Omental fat pad (tissue), 4 donors: Measurements from ENCODE around the gene SLC10A2. TPM values are rescaled to one million over a fixed set of nuclear protein-coding genes. Genes with fewer than 3 reads are reported as not detected.
"Not testable (repeated sequence)": the region's sequence is repeated elsewhere in the genome, so short reads cannot be mapped to it uniquely, and the experiment has no call there.

ENCODE experiments used
- ATAC-seq: fragments of 150-250 bp; one replicate; pipeline ENCODE4 v1.9.1; 2016; ENCODE audit warnings: mild to moderate bottlenecking, moderate library complexity; ENCODE audit not compliant: low FRiP score
- DNase-seq: peaks from one replicate; pipeline ENCODE4 v3.0.0-alpha.2; 2019; ENCODE audit warnings: low spot score
- total RNA-seq, 4 donors: library from RNA; depleted of rRNA; stranded (reverse); fragments of >200 nt; gene quantifications; one replicate each; pipeline ENCODE4 v1.1.0, GENCODE V29; 2016
- TF ChIP-seq, protein P1 (sequence below), 3 donors: fragments of 450-650 bp; IDR thresholded peaks; one replicate each; pipeline ENCODE4 v1.5.1; 2016 to 2017; ENCODE audit warnings: antibody characterized with exemption in 3 of 3, mild to moderate bottlenecking in 3 of 3, moderate library complexity in 2 of 3

Gene SLC10A2
- total RNA-seq, 4 donors from 2014 or later, result not detected

DNA sequence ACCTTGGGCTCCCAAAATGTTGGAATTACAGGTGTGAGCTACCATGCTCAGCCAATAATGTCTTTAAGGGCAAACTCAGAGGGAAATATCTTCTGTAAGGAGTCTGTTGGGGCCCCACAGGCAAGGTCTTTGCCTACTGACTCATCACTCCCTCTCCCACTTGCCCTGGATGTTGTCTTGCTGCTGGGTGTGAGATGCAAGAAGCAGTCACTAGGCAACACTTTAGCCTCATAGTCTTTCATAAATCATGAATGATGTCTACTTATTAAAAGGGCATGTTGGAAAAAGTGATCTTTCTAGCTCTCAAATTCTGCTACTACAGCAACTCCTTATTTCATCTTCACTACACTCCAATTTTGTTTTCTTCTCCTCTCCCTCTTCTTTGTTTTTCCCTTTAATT lies 34.6 kb upstream of the SLC10A2 start:
- TF ChIP-seq, protein P1, sequence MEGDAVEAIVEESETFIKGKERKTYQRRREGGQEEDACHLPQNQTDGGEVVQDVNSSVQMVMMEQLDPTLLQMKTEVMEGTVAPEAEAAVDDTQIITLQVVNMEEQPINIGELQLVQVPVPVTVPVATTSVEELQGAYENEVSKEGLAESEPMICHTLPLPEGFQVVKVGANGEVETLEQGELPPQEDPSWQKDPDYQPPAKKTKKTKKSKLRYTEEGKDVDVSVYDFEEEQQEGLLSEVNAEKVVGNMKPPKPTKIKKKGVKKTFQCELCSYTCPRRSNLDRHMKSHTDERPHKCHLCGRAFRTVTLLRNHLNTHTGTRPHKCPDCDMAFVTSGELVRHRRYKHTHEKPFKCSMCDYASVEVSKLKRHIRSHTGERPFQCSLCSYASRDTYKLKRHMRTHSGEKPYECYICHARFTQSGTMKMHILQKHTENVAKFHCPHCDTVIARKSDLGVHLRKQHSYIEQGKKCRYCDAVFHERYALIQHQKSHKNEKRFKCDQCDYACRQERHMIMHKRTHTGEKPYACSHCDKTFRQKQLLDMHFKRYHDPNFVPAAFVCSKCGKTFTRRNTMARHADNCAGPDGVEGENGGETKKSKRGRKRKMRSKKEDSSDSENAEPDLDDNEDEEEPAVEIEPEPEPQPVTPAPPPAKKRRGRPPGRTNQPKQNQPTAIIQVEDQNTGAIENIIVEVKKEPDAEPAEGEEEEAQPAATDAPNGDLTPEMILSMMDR (IDR thresholded peaks at IDR 0.05), result no peak
- ATAC-seq (no peak), DNase-seq (no peak)

DNA sequence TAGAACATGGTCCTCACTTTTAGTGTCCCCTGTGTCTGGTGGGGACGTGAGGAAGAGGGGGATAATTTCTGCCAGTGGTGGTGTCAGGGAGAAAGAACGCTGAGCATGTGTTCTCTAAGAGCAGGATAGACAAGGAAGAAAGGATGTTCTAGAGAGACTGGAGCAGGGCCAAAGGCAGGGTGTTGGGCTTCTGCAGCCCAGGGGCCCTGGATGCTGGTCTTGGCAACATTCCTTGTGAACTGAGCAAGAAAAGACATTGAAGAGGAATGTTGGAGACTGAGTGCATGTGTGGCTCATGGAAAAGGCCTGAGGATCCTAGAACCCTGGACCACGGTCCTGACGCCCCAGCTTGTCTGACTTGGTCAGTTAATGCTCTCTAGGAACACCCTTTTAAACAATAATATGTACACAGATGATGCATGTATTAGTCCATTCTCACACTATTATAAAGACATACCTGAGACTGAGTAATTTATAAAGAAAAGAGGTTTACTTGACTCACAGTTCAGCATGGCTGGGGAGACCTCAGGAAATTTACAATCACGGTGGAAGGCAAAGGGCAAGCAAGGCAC lies 33.6 kb upstream of the SLC10A2 start:
- TF ChIP-seq, protein P1 (IDR thresholded peaks at IDR 0.05), result no peak
- ATAC-seq (no peak), DNase-seq (no peak)

DNA sequence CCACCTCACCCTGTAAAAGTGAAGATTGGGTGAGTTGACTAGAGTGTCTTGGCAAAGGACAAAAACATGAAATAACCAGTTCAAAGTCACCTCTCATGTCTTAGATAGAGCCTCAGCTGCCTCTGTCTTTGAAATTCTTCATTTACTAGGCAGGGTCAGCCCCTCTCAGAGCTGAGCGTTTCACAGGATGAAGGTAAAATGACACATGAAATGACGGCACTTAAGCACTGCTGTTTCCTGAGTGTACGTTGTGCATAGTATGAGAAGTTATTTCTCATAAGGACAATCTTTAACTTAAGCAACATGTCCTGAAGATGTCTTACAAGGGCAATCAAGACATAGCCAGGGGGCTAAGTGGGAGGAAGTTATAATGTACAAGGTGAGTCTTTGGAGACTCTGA lies 32.3 kb upstream of the SLC10A2 start:
- DNase-seq, result no peak
- ATAC-seq, result no peak
- TF ChIP-seq, protein P1 (IDR thresholded peaks at IDR 0.05), result no peak

DNA sequence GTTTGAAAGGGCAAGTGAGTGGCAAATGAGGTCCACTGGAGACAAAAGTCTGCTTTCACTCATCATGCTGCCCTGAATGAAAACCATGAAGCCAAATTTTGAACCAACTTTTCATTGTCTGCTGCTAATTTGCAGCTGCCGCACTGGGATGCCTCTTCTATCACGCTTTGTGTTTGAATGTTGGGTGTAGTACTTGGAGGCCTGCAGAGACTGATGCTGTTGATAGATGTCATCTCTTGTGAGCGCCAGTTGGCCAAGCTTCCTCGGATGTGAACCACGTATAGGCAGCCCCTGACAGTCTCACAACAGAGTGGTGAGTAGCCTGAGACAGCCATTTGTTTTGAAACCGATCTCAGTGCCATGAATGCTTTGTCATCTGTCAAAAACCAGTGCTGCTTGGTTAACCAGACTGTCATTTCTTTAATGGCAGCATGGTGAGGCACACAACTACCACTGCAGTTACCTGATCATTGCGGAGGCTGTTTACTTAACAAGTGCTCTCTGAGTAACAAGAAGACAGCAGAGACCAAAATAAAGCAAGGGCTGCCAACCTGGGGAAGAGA lies 31.2 kb upstream of the SLC10A2 start:
- TF ChIP-seq, protein P1 (IDR thresholded peaks at IDR 0.05), result no peak
- DNase-seq, result no peak
- ATAC-seq, result no peak

DNA sequence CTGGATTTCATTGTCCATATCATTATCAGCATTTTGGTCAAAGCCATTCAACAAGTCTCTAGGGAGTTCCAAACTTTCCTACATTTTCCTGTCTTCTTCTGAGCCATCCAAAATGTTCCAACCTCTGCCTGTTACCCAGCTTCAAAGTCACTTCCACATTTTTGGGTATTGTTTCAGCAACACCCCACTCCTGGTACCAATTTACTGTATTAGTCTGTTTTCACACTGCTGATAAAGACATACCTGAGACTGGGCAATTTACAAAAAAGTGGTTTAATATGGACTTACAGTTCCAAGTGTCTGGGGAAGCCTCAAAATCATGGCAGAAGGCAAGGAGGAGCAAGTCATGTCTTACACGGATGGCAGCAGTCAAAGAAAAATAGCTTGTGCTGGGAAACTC lies 27.4 kb upstream of the SLC10A2 start:
- not testable (repeated sequence) for DNase-seq, ATAC-seq

DNA sequence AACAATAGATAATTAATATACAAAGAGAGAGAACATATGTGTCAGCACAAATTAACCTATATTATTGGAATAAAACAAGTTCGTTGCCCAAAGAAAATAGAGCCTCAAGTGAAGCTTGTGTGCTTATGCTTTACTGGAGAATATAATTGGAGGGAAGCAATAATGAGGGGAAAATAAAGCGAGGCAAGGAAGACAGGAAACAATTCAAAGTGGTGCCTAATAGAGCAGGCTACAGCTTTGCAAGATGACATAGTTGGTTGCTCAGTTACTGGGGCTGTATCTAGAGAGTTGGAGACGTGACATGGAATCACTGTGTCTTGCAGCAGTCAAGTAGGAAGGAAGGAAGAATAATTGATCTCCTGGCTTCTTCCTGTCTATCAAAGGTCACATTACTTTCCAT lies 21.1 kb upstream of the SLC10A2 start:
- TF ChIP-seq, protein P1 (IDR thresholded peaks at IDR 0.05), result no peak
- ATAC-seq (no peak), DNase-seq (no peak)

DNA sequence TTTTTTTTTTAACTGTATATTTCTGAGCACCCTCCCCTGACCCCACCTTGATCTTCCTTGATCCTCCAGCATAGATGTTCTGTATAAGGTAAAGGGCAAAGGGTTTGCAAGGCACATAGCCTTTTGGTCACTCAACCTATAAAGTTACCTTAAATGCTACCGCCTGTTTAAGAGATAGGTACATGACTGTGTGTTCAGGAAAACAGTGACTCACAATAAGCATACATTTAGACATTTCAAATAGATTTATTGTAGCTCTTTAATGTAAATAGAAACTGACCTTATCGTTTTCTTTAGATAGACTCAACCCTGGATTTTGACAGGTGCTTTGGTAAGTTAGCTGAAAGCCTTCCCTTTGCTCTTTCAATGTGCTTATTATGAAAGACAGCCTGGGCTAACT lies 15.2 kb upstream of the SLC10A2 start:
- ATAC-seq, result no peak
- no peak for DNase-seq
- TF ChIP-seq, protein P1 (IDR thresholded peaks at IDR 0.05), result no peak
